Mucosa of gallbladder (tissue), 1 donor: ENCODE measurements around the gene ZNF253. TPM values are rescaled to one million over a fixed set of nuclear protein-coding genes. Genes with fewer than 3 reads are reported as not detected.
"Not testable (repeated sequence)": the region's sequence is repeated elsewhere in the genome, so short reads cannot be mapped to it uniquely, and the experiment has no call there.

Source experiments
- DNase-seq: peaks from one replicate; pipeline ENCODE4 v3.0.0-alpha.2; 2020; ENCODE audit warnings: low spot score
- total RNA-seq: library from RNA; stranded (reverse); gene quantifications from one replicate; pipeline ENCODE4 v1.2.1, GENCODE V29; 2021
- donor health status: DM: no; HTN: no; CAD: no.

Gene ZNF253
- total RNA-seq = 16.0 TPM

DNA sequence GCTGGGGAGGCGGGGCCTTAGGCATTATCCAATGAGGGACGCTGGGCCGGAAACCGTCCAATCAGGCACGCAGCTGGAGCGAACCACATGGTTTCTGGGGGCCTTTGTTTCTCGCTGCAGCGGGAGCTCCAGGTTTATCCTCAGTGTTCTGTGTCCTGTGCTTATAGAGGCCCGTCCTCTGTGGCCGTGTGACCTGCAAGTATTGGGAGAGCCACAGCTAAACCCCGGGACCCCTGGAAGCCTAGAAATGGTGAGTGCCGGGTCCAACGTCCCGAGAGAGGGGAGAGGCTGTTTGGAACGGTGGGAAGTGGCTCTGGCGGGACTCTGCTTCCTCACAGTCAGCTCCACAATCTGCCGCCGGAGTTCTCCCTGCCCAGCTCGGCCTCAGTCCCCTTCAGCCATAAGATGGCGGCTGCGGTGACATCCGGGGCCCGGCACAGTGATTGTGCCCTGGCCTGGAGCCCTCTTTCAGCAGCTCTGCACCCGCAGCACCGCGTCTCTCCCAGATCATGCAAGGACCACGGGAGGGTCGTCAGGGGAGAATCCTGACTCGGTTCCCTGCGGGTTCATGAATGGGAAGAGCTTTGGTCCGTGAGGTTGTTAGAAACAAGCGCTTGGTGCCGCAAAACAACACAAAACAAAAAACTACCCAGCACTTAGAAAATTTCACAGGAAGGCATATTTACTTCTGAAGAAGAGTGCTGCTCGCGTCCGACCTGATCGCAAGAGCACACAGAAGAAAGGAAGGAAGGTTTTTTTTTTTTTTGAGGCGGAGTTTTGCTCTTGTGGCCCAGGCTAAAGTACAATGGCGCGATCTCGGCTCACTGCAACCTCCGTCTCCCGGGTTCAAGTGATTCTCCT is at the start of gene ZNF253:
Gene ZNF253, plus strand, starts transcription at position 133 of the 861 bp plus-strand sequence. Its CDS starts 115 bp downstream, at position 248.
- peak; percentile 98 for DNase-seq

DNA sequence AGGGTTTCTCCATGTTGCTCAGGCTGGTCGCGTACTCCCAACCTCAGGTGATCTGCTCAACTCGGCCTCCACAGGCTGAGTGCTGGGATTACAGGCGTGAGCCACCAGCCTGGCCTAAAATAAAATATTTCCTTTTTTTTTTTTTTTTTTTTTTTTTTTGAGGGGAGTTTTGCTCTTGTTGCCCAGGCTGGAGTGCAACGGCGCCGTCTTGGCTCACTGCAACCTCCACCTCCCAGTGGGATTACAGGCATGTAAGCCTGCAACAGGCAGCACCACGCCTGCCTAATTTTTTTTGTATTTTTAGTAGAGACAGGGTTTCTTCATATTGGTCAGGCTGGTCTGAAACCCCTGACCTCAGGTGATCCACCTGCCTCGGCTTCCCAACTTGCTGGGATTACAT is 49.0 kb upstream of the ZNF253 start:
- no peak for DNase-seq

DNA sequence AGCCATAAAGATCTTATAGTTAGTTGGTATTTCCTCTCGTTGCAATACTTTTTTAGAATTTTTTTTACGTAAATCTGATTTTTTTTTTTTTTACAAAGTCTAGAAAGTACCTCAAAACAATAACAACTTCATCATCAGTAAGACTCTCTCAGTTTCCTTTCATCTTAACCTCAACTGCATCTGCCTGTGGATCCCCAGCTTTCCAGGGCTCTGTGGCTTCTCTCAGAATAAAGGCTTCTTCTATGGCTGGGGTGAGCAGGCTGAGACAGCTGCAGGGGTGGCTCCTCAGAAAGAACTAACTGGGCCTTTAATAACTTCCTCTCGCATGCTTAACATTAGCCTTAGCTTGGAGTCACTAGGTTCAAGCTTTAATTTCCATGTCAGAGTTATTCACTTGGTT is 48.3 kb upstream of the ZNF253 start:
- no peak for DNase-seq

DNA sequence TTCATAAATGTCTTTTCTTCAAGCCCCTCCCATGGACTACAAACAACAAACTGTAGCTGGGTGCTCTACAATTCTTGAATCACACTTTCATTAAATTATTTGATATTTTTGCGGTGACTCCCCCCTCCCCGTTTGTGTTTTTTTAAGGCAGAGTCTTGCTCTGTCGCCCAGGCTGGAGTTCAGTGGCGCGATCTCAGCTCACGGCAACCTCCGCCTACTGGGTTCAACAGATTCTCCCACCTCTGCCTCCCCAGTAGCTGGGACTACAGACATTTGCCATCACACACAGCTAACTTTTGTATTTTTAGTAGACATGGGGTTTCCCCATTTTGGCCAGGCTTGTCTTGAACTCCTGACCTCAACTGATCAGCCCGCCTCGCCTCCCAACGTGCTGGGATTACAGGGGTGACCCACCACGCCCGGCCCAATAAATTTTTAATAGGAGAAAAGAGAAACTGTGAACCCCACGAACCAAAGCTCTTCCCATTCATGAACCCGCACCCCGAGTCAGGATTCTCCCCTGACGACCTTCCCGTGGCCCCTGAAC is 44.8 kb upstream of the ZNF253 start:
- no peak for DNase-seq

DNA sequence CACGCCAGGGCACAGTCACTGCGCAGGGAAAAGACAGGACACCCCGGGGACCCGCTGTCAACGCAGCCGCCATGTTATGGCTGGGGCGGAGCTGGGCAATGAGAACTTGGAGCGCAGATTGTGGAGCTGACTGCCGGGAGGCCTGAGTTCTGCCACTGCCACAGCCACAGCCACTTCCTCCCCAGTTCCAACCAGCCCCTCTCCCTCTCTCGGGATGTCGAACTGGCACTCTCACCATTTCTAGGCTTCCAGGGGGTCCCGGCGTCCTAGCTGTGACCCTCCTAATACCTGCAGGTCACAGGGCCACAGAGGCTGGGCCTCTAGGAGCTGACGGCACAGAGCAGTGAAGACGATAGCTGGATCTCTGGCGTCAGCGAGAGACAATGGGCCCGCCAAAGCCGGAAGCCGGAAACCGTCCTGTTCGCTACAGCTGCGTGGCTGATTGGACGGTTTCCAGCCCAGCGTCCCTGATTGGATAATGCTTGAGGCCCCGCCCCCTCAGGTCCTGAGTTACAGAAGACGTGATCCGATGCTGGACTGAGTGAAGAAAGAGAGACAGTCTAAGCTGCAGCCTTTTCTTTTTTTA is 44.2 kb upstream of the ZNF253 start, which contains the start of gene ZNF506:
Gene ZNF506, minus strand, starts transcription at position 385 of the 586 bp plus-strand sequence. Its CDS starts 147 bp downstream, at position 238.
- DNase-seq = peak; percentile 99

DNA sequence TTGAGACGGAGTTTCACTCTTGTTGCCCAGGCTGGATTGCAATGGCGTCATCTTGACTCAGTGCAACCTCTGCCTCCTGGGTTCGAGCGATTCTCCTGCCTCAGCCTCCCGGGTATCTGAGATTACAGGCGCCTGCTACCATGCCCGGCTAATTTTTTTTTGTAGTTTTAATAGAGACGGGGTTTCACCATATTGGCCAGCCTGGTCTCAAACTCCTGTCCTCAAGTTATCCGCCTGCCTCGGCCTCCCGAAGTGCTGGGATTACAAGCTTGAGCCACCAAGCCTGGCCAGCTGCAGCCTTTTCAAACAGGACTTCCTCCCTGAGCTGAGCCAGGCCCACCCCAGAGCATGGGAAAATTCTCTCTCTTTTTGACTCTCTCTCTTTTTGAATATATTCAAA is 43.7 kb upstream of the ZNF253 start:
- DNase-seq = not testable (repeated sequence)

DNA sequence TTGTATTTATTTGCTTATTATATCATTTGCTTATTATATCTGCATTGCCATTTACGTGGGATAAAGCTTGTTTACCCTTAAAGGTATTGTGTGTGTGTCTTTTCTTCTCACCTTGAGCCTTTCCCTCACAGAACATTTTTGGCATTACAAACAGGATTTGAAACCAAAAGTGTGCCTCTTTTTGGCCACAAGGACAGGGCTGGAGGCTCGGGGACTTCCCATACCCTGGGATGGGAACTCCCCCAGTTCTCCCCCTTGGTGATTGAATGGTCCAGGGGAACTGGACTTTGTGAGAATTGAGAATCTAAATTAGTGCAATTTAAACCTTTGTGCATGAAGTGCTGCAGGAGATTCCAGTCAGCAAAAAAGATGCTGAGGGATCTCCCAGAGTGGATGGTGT is 41.8 kb upstream of the ZNF253 start:
- no peak for DNase-seq

DNA sequence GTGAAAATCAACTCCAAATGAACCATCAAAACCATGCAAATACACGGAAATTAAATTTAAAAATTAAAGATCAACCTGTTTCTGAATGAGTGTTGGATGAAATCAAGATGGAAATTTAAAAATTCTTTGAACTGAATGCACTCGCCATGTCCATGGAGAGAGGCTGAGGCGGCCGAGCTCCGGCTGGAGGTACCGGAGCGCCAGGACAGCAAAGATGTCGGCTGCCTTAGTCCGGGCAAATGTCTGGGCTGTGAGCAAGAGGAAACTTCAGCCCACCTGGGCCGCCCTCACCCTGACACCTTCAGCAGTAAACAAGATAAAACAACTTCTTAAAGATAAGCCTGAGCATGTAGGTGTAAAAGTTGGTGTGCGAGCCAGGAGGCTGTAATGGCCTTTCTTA is 38.8 kb upstream of the ZNF253 start:
- no peak for DNase-seq

DNA sequence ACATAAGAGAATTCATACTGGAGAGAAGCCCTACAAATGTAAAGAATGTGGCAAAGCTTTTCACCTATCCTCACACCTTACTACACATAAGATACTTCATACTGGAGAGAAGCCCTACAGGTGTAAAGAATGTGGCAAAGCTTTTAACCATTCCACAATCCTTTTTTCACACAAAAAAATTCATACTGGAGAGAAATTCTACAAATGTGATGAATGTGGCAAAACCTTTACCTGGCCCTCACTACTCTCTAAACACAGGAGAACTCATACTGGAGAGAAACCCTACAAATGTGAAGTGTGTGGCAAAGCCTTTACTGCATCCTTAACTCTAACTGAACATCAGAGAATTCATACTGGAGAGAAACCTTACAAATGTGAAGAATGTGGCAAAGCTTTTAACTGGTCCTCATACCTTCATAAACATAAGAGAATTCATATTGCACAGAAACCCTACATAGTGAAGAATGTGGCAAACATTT is 30.1 kb upstream of the ZNF253 start:
- DNase-seq = no peak

DNA sequence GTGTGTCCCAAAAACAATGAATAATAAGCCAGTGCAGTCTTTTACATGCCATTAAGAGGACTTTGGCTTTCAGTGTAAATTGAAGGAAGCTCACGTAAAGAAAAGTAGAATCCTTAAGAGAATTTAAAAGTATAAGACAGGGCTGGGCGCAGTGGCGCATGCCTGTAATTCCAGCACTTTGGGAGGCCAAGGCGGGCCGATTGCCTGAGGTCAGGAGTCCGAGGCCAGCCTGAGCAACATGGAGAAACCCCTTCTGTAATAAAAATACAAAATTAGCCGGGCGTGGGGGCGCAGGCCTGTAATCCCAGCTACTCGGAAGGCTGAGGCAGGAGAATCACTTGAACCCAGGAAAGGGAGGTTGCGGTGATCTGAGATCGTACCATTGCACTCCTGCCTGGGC is 17.9 kb upstream of the ZNF253 start:
- no peak for DNase-seq

DNA sequence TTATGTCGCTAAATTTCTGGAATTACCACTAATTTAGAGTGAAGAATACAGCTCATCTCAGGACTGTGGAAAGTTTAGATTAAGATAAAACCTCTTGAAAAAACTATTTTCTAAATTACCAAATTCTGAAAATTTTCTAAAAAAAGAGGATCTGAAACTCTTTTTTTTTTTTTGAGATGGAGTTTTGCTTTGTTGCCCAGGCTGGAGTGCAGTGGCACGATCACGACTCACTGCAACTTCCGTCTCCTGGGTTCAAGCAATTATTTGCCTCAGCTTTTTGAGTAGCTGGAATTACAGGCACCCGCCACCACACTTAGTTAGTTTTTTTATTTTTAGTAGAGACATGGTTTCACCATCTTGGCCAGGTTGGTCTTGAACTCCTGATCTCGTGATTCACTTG is 16.6 kb upstream of the ZNF253 start:
- no peak for DNase-seq

DNA sequence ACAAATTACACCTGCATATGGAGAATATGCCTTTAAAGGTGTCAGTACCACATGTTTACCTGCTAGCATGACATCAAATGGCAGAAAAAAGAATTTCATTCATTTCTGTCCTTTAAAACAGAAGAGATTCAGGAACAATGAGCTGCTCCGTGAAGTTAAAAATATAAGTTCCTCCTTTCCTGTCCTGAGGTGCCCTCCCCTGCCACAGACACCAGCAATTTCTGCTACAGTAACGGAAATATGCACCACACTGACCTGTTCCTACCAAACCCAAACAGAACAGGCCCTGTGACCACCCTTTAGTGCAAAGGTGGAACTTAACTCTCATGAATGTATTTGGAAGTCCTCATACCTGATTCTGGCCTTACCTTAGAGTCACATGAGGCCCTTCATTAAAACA is 13.9 kb upstream of the ZNF253 start:
- not testable (repeated sequence) for DNase-seq

DNA sequence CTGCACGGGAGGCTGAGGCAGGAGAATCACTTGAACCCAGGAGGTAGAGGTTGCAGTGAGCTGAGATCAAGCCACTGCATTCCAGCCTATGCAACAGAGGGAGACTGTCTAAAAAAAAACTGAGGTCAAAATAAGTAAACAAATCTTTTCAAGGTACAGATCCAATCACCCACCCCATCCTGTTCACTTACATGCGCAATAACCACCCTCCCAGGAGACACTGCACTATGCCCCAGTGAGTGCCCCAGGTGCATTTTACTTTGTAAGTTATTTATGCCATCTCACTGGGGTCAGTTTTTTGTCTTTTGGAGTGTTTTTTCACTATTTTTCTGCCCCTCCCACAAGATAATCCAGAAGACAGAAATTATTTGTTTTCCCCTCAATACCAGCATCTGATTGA is 6.9 kb upstream of the ZNF253 start:
- no peak for DNase-seq

DNA sequence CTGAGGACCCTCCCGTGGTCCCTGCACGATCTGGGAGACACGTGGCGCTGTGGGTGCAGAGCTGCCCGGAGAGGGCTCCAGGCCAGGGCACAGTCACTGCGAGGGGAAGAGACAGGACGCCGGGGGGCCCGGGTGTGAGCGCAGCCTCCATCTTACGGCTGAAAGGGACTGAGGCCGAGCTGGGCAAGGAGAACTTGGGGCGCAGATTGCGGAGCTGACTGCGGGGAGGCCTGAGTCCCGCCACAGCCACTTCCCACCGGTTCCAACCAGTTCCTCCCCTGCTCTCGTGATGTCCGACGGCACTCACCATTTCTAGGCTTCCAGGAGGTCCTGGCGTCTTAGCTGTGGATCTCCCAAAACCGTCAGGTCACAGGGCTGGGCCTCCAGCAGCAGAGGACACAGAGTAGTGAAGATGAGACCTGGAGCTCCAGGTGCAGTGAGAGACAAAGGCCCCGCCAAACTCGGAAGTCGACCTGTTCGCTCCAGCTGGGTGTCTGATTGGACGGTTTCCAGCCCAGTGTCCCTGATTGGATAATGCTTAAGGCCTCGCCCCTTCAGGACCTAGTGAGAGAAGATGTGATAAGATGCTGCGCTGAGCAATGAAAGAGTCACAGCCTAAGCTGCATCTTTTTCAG is 4.8 kb upstream of the ZNF253 start:
- DNase-seq = peak; percentile 17

DNA sequence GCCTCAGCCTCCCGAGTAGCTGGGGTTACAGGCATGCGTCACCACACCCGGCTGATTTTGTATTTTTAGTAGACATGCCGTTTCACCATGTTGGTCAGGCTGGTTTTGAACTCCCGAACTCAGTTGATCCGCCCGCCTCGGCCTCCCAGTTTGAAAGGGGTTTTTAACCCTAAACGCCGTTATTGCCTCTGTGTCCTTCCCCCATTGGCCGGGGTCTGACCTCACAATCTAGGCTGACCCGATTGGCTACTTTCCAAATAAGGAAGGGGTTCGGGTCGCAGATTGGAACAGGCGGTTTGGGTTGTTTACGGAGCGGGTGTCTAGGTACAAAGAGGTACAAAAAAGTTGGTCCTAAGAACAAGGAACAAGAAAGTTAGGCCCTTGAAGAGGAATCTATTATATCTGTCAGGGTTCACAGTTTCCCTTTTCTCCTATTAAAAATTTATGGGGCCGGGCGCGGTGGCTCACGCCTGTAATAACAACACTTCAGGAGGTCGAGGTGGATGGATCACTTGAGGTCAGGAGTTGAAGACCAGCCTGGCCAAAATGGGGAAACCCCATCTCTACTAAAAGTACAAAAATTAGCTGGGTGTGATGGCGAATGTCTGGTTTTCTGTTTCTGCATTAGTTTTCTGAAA is 1.0 kb downstream of the ZNF253 start:
- DNase-seq = no peak

DNA sequence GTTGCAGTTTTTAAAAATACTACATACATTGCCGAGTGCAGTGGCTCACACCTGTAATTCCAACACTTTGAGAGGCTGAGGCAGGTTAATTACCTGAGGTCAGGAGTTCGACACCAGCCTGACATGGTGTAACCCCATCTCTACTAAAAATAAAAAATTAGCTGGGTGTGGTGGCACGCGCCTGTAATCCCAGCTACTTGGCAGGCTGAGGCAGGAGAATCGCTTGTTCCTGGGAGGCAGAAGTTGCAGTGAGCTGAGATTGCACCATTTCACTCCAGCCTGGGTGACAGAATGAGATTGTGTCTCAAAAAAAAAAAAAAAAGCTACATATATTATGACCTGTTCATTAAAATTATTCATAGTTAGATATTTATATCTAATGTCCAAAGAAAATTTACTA is 4.4 kb downstream of the ZNF253 start:
- not testable (repeated sequence) for DNase-seq

DNA sequence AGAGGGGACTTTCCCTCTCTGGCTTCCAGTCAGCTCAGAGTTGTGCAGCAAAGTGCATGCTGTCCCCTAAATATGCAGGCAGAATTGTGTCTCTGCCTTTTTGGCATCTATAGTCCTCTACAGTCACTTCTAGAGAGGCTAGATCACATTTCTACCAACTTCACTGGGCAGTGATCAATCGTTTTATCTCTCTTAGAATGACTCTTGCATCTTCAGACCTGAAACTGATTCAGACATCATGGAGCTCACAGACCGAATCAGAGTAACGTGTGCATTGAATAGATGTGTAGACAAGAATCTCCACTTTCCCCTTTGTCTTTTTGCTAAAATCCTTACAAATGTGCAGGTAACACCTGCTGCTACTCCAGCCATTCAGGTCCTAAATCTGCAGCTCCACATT is 6.2 kb downstream of the ZNF253 start:
- DNase-seq = no peak

DNA sequence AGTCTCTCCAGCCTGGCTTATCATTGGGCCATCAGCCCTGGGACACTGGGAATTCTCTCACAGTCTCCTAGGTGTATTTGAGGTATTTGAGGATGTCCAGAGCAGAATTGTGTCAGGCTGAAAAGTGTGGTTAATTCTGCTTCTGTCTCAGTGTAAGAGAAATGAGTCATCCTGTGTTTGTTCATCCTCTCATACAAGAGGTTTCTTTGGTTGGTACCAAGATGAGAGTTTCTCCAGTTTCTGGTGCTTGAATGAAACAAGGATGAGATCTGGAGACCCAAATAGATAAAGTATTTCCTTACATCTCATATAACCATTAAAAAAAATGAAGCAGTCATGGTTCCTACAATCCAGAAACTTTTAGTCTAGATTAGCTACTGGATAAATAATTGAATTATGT is 7.7 kb downstream of the ZNF253 start:
- DNase-seq = no peak

DNA sequence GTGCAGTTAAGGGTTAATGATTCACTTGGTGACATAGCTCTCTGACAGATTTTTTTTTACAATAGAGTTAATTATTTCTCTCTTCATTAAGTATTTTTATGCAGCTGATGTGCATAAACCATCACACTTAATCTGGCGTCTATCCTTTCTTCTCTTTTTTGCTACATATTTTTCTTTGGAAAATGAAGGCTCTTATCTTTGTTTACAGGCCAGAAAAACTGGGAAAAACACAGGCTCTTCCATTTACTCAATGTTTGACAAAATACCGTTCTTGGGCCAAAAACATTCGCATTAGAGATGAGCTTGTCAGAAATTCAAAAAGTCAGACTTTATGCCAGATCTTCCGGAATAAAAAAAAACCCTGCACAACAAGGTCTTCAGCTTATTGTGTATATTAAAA is 12.0 kb downstream of the ZNF253 start:
- DNase-seq = no peak

DNA sequence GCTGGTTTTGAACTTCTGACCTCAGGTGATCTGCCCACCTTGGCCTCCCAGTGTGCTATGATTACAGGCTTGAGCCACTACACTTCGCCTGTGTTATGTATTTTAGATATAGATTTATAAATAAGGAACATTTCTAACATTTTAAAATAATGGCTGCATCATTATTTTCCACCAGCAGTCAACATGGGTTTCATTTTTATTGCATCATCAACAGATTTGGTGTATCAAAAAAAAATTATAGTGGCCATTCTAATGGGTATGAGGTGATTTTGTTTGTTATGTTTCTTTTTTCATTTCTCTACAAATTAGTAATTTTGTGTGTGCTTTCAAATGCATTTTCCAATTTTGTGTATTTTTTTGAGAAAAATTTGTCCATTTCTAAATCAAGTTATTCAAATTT is 18.9 kb downstream of the ZNF253 start:
- DNase-seq = no peak

DNA sequence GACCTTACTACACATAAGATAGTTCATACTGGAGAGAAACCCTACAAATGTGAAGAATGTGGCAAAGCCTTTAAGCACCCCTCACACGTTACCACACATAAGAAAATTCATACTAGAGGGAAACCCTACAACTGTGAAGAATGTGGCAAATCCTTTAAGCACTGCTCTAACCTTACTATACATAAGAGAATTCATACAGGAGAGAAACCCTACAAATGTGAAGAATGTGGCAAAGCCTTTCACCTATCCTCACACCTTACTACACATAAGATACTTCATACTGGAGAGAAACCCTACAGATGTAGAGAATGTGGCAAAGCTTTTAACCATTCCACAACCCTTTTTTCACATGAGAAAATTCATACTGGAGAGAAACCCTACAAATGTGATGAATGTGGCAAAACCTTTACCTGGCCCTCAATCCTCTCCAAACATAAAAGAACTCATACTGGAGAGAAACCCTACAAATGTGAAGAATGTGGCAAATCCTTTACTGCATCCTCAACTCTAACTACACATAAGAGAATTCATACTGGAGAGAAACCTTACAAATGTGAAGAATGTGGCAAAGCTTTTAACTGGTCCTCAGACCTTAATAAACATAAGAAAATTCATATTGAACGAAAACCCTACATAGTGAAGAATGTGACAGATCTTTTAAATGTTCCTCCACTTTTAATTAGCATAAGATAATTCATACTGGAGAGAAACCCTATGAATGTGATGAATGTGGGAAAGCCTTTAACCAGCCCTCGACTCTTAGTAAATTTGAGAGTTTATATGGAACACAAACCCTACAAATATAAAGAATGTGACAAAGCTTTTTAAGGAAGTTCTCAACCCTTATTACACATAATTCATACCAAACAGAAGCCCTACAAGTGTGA is 26.6 kb downstream of the ZNF253 start:
- DNase-seq = not testable (repeated sequence)
